Suprapubic skin (tissue), 4 donors: ENCODE measurements around the gene NOL7.

Experiments
- CTCF ChIP-seq, 2 donors: fragments of 200-600 bp in 1 of 2; fragments of 450-650 bp in 1 of 2; sonication (generic) in 1 of 2; IDR thresholded peaks; one replicate each; pipeline ENCODE4 v1.5.1; 2016 to 2019; ENCODE audit warnings: antibody characterized with exemption in 2 of 2, mild to moderate bottlenecking in 1 of 2, moderate library complexity in 1 of 2
- EP300 ChIP-seq: sonication (generic); formaldehyde crosslinking; IDR thresholded peaks from one replicate; pipeline ENCODE4 v1.6.1; 2017; ENCODE audit warnings: antibody characterized with exemption
- POLR2A ChIP-seq, 2 donors: fragments of 450-650 bp; IDR thresholded peaks; one replicate each; pipeline ENCODE4 v1.6.1; 2017; ENCODE audit warnings: antibody characterized with exemption in 2 of 2, mild to moderate bottlenecking in 2 of 2, moderate library complexity in 2 of 2
- POLR2AphosphoS5 ChIP-seq, 3 donors: sonication (generic); formaldehyde crosslinking; IDR thresholded peaks; one replicate each; pipeline ENCODE4 v1.6.1; 2017; ENCODE audit warnings: antibody characterized with exemption in 3 of 3

- no peak for TF ChIP-seq CTCF (IDR thresholded peaks at IDR 0.05)
- TF ChIP-seq POLR2AphosphoS5 (IDR thresholded peaks at IDR 0.05): no peak
- no peak for TF ChIP-seq POLR2A (IDR thresholded peaks at IDR 0.05)
- no peak for TF ChIP-seq EP300
These were observed 33.4 kb upstream of the NOL7 start for GRCh38 chr6:13581700-13582229.
